ENCODE measurements around the gene LIMS2.

Gene LIMS2

DNA sequence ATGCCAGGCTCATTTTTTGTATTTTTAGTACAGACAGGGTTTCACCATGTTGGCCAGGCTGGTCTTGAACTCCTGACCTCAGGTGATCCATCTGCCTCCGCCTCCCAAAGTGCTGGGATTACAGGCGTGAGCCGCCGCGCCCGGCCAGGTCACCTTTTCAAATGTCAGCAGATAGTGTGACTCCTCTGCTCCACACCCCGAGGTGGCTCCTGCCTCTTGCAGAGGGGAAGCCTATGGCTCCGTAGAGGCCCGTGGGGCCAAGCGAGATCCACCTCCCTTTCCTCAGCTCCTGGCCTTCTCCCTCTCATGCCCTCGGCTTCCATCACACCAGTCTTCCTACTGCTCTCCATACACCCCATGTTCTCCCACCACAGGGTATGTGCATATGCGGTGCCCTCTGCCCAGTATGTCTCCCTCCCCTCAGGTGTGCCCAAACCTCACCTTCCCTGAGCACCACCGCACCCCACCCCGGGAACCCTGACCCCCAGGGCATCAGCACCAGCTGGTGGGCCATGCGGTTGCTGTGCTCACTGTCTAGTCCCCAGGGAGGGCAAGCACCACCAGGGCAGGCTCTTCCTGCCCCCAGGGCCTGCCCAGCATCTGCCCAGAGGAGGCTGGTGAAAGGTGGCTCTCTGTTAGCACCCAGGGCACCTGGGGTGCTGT is 18.6 kb downstream of the LIMS2 start:
- no peak for DNase-seq (ENCODE audit: low read depth)

DNA sequence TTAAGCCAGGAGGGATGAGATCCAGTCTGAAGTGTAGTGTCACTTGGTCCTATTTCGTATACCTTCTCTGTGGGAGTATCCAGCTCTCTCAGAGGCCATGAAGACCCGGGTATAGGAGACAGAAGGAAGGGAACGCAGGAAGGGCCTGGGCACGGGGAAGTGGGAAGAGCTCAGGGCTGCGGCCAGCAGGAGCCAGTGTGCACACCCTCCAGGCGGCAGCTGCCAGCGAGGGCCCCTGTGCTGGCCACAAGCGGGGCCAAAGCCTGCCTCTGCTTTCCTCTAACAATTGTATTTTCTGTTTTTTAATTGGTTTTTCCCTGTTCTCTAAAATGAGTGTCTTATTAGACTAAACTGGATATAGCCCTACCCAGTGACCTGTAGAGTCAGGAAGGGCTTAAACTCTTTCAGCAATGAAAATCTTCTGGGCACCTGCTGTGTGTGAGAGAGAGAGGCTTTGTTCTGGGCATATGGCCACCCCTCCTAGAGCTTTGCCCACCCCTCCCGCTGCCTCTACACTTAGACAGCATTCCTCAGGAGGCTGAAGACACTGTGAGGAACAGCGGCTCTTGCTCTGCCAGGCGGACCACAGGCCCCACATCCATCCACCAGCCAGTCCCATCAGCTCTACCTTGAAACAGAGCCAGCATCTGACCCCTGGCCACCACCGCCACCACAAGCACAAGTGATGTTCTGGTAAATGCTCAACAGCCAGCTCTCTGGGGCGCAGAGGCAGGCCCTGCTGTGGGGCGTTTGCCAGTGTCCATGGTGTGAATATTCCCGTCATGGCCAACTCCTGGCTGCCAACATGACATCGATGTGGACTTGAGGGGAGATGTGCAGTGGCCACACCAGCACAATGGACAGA is 19.9 kb downstream of the LIMS2 start:
- DNase-seq (ENCODE audit: low read depth): no peak

DNA sequence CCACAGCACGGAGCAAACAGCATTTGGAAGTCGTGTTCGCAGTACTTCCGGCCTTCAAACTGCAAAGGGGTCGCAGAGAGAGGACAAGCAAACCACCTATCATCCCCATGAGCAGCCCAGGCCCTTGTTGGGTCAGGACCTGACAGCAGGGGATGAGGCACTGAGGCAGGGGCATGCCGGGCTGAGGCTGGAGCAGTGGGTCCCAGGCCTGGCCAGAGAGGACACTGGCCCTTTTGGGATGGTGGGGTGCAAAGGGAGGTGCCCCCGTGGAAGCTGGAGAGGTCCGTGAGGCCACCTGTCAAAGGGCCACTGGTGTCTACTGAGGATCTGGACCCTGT is 20.5 kb downstream of the LIMS2 start:
- DNase-seq (ENCODE audit: low read depth): no peak

DNA sequence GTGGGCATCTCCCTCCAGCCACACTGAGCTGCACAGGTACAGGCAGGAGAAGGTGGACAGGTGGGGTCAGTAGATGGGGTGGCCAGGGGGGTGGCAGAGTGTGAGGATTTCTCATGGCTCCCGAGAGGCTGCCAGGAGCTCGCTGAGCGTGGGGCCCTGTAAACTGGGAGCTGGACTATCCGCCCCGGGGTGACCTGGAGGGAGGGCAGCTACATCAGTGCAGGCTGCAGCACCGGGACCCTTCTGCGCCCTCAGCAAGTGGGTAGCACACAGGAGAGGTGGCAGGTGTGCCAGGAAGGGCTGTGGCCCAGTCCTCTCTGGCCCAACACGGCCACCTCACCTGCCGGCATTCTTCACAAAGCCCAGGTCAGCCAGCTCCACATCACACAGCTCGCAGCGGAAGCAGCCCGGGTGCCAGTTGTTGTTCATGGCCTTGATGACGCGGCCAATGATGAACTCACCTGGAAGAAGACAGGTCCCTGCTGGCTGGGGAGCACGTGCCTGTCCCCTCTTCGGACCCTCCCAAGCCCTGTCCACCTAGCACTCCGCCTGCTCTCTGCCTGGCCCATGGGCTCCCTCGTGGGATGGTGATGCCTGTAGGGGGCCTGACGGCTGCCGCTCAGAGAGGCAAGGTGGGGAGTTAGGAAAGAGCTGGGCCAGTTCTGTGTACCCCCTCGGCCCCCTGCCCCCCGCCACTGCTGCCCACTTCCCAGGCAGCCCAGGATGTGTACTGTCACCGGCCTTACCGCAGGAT is 21.1 kb downstream of the LIMS2 start:
- no peak for DNase-seq (ENCODE audit: low read depth)

DNA sequence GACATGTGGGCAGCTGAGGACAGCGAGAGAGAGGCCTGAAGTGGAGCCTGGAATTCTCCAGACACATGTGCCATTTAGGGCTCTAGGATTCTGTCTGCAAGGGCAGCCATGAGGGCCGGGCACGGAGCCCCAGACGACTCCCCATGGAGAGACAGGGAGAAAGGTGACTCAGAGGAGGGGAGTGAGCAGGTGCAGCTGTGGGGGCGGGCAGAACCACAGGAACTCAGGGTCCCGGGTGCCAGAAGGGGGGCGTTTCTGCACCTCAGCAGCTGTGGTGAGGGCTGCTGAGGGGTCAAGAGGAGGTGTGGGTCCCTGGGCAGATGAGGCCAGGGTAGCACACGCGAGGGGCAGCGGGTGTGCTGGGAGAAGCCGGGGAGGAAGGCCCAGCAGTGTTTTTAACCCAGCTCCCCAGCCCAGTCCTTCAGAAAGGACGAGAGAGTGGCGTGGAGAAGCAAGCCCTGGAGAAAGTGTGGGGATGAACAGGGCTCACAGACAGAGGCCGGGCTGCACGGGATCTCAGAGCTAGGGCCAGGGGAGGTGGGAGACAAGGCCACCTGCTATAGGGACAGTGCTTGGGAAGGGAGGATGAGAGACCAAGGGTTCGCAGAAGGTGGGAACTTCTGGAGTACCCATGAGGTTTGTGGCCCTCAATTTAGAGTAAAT is 21.8 kb downstream of the LIMS2 start:
- DNase-seq (ENCODE audit: low read depth): no peak

DNA sequence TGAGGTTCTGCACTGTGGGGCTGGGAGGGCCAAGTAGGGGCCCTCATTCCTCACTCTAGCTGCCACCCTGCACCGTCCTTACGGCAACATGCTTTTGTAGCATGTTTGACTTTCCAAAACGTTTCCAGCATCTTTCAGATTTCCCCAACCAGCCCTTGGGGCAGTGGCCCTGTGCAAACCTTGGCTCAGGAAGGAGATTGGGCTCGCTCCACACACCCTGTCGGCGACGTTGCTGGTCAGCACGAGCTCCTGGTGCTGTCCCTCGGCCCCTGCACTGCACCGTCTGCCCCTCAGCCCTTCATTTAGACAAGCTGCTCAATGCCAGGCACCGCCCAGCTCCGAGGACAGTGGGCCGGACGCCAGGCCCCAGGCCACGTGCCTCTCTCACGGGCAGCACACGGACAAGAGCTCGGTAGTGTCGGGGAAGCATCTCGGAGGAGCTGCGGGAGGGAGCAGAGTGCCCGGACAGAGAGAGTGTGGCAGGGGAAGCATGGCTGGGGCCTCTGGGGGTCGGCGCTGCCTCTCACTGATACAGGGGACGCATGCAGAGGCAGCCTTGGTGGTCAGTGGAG is 22.5 kb downstream of the LIMS2 start:
- DNase-seq (ENCODE audit: low read depth): no peak

DNA sequence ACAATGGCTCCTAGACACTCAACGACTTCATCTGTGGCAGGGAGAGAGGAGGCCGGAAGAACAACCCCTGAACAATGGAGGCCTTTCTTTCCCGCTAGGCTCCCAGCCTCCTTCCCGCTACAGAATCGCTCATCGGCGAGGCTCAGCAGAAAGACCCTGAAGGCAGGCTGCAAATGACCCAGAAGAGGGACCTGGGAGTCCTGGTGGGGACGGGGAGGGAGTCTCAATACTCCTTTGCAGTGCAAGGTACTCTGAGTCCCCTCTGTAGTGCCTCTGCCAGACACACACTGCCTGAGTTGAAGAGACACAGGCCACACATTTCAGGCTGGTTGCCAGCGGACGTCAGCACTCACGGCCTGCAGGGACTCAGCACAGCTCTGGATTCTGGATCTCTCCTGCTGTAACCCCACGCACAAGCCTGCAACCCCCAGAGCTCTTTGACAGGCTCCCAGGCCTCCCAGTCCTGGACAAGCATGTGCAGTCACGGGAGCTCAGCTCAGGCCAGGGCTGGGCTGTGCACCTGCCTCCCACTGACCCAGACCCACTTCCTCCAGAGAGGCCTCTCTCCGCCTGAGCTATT is 23.3 kb downstream of the LIMS2 start:
- no peak for DNase-seq (ENCODE audit: low read depth)

DNA sequence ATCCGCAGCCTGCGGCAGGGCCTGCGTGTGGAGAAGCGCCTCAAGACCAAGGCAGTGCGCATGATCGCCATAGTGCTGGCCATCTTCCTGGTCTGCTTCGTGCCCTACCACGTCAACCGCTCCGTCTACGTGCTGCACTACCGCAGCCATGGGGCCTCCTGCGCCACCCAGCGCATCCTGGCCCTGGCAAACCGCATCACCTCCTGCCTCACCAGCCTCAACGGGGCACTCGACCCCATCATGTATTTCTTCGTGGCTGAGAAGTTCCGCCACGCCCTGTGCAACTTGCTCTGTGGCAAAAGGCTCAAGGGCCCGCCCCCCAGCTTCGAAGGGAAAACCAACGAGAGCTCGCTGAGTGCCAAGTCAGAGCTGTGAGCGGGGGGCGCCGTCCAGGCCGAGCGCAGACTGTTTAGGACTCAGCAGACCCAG is 23.9 kb downstream of the LIMS2 start:
- DNase-seq (ENCODE audit: low read depth): no peak

DNA sequence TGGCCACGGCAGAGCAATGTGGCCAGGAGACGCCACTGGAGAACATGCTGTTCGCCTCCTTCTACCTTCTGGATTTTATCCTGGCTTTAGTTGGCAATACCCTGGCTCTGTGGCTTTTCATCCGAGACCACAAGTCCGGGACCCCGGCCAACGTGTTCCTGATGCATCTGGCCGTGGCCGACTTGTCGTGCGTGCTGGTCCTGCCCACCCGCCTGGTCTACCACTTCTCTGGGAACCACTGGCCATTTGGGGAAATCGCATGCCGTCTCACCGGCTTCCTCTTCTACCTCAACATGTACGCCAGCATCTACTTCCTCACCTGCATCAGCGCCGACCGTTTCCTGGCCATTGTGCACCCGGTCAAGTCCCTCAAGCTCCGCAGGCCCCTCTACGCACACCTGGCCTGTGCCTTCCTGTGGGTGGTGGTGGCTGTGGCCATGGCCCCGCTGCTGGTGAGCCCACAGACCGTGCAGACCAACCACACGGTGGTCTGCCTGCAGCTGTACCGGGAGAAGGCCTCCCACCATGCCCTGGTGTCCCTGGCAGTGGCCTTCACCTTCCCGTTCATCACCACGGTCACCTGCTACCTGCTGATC is 24.4 kb downstream of the LIMS2 start:
- DNase-seq (ENCODE audit: low read depth): no peak

DNA sequence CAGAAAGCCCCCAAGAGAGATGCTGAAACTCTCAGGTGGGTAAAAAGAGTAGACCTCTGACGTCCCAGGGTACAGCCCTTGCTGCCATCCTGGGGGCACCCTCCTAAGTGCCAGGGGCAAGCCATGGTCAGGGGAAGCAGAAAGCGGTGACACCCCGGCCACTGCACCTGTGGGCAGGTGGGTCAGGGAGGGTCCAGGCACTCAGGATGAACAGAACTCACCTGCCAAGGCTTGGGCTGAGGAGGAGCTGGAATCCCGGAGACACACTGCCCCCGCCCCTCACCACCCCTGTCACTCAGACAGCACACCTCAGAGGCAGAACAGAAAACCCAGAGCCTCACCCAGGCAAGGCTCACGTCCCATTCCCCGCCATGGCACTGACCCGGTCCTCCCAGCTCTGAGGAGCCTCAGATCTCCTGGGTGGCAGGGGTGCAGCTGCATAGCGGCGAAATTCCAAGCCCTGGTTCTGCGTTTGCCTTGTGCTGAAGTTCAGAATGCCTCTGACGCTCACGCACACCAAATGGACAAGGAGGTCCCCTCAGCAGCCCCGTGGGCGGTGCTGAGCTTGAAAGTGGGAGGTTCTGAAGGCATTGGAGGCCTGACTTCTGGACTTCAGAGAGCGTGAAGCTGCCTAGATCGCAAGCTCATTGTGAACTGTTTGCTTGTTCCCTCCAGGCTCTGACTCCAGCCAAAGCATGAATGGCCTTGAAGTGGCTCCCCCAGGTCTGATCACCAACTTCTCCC is 25.1 kb downstream of the LIMS2 start:
- no peak for DNase-seq (ENCODE audit: low read depth)

DNA sequence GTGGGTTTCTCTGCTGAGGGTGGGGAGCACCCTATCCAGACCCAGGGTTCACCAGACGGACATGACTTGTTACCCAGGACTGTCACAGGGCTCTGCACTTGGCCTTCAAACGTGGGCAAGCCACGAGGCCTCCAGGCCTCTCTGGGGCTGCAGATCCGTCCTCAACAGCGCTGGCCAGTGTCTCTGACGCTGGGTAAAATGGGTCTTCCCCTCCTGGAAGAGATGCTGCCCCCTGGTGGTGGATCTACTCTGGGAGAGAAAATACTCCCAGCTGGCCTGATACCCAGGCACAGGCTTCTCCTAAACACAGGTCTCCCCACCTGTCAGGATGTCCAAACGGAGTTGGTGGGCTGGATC is 25.7 kb downstream of the LIMS2 start:
- DNase-seq (ENCODE audit: low read depth): peak; percentile 67

DNA sequence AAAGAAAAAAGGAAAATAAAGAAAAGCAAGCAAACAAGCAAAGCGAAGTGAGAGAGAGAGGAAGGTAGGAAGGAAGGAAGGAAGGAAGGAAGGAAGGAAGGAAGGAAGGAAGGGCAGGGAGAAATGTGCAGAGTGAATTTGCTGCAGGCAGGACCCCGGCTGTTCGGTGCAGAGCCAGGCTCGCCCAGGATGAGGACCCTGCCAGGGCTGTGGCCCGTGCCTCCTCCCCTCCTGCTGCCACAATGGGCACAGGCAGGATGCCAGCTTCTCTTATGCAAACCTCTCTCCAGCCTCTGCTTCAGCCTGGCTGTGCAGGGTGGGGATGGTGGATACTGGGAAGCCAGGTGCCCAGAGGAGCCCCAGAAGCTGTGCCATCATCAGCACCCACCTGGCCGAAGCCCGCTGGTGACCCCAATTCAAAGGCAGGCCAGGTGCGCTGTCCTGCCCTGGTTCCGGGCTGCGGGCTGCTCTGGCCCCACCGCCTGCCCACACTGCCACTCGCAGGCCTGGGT is 26.2 kb downstream of the LIMS2 start:
- no peak for DNase-seq (ENCODE audit: low read depth)

DNA sequence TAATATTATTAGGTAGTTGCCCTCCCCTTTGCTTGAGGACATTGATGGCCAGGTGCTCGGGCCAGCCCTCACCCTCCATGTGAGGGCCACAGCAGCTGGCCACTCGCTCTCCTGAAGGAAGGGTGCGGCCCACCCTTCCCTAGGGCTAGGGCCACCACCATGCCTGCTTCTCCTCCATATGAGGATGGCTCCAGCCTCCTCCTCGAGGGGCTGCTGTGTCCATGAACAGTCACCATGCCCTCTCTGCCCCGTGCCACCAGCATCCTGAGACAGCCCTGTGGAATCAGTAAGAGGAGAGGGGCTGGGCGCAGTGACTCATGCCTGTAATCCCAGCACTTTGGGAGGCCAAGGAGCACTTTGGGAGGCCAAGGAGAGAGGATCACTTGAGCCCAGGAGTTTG is 27.0 kb downstream of the LIMS2 start:
- no peak for DNase-seq (ENCODE audit: low read depth)

DNA sequence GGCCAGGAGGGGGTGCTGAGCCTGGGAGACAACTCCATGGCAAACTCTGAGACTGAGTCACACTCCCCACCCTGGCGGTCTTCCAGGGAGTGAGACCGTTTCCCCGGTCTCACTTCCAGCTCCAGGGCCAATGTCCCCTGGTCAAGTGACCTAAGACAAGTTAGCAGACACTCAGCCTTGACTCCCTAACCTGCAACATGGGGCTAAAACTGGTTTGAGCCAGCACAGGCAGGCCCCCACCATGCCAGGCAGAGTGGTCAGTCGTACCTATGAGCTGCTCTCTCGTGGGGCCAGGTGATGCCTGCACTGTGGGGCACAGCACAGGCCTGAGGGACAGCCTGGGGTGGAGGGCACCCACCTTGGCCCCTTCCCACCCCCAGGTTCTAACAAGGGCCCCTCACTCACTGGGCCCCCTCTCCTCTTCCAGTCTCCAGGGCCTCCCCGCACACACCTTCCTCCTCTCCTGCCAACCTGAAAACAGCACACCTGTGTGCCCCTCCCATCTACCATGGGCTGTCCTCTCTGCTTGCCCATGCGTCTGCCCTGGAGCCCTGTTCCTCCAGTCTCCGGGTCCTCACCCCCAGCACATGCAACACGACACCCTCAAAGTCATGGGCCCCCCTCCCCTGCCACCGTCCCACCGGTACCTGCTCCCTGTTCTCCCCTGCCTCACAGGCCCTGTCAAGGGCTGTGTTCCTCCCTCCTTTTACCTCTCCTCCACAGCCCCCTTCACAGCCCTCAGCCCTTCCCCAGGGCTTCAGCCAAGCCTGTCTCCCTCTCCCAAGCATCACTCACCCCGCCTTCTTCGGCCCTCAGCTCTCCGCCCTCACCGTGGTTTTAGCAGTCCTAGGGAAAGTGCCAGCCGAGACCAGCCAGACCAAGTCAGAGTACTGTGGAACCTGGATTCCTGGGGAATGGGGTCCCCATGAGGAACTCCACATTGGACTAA is 27.8 kb downstream of the LIMS2 start:
- no peak for DNase-seq (ENCODE audit: low read depth)

DNA sequence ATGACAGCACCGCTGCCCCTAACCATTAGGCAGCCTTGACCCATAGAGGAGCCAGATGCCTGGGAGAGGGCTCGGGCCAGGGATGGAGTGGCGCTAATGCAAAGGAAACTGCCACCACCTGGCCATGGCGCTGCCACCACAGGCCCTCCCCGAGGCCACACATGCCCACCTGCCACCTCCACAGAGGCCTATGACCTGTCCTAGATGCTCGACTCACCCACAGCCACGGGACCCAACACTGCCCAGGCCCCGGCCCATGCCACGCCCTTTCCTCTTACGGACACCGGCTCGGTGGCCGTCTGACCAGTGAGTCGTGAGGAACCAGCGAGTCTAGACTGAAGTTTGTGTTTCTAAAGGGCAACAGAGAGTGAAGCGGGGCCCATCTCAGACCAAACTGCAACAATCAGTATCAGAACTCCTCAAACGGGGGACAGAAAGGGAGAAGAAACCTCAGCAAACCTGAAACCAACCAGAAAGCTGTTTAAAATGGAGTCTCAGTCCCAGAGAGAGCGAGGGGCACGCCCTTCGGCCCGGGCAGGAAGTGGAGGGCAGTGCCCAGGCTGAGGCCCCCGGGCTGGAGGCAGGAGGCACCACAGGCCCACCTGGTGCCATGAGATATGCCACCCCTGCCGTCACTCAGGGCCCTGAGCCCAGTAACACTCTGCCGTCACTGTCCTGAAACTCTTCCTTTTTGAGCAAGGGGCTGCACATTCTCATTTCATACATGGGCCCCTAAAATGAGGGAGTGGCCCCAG is 28.7 kb downstream of the LIMS2 start:
- no peak for DNase-seq (ENCODE audit: low read depth)

DNA sequence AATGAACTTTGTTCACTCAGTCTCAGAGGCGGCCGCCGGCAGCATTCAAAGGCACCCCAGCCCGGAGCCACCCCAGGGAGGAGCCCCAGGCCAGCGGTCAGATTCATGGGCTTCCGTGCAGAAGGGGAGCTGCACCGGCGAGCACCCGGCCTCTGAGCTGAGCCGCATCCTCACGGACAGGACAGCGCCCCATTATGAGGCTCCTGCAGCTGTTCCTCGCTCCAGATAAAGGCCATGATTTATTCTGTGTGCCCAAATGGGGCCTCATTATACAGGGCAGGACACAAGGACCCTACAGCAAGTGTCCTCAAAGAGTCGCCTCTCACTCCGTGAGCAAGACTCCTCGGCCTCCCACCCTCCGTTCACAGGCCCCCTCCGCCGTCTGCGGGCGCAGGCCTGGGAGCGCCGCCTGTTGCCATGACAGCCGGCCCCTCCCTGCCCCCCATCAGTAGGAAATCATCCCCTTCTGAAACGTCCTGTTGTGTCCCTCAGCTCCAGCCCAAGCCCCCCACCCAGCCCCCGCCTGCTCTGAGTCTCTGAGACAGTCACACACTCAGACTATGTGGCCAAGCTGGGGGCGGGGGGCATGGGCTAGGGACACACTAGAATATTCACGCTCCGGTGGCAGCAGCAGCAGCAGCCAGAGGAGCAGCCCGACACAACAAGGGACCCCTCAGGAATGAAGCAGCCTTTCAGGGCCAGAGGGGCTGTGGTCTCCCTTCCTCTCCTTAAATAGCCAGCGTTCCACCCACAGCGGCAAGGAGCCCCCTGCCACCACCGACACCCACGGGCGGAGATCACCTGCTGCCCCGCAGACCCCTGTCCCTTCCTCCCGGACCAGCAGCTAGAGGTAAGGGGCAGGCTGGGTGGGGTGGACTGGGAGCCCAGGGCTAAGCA is 29.7 kb downstream of the LIMS2 start, which contains the start of gene GPR17:
Gene GPR17 (plus strand): TSS at position 759 of the 897 bp plus-strand sequence. CDS start 4,583 bp downstream, outside the sequence.
- no peak for DNase-seq (ENCODE audit: low read depth)

DNA sequence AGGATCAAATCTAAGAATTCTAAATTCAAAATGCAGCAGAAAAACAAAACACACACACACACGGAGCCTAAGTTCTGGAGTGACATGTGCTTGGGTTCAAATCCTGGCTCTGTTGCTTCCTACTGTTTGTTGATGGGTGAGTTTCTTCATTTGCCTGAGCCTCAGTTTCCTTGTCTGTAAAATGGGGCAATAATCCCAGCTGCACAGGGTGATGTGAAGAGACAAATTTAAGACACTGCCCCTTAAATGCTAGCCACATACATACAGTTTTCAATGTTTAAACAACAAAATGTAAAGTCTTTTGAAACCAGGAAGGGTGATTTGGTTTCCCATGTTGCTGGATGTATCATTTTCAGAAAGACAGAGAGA is 30.3 kb downstream of the LIMS2 start:
- no peak for DNase-seq (ENCODE audit: low read depth)

Measured in activated T-helper 1 cell treated with Interleukin-2 at 50 U/mL for 16 hours (primary cell).